Choroid plexus epithelial cell (primary cell): ENCODE results near the gene ANGPTL4.
A peak's percentile ranks its signal among the peaks of the same experiment; 100 is the strongest.

Experiments used
- DNase-seq: peaks from one replicate; pipeline ENCODE4 v3.0.0-alpha.2; 2010; ENCODE audit warnings: low read depth
- H3K4me3 ChIP-seq: 2 replicates; pipeline ENCODE4 v1.5.1; 2011; ENCODE audit warnings: low read depth, mild to moderate bottlenecking, control low read depth, low read length, moderate library complexity
- CTCF ChIP-seq: conservative IDR thresholded peaks from 2 replicates; pipeline ENCODE4 v1.5.1; 2011; ENCODE audit warnings: low read depth, mild to moderate bottlenecking, control low read depth, inconsistent platforms, low read length, moderate library complexity

Gene ANGPTL4

DNA sequence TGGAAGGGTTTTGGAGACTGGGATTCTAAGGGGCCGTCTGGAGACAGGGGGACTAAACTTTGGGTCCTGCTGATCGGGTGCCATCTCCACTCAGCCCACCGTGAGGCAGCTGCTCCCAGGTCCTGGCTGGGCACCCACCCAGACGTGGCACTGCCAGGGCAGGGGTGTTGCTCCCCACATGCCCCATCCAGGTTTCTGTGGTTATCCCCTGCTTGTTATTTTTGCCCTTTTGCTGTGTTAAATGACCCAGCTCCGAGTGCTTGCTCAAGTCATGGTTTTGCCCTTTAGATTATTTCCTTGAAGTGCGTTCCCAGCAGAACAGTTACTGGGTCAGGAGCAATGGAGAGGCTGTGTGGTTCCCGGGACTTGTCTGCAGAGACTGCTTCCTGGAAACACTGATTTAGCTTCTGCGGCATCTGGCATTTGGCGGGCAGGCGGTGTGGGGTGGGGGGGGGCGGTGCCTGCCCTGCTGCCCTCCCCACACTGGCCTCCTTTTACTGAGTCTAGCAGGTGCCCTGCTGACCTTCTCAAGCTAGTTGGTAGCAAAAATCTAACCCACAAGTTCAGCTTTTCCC is 28.1 kb downstream of the ANGPTL4 start:
- peak; percentile 46 for DNase-seq
- no peak overlapping the region for H3K4me3 ChIP-seq
- TF ChIP-seq CTCF: no peak

DNA sequence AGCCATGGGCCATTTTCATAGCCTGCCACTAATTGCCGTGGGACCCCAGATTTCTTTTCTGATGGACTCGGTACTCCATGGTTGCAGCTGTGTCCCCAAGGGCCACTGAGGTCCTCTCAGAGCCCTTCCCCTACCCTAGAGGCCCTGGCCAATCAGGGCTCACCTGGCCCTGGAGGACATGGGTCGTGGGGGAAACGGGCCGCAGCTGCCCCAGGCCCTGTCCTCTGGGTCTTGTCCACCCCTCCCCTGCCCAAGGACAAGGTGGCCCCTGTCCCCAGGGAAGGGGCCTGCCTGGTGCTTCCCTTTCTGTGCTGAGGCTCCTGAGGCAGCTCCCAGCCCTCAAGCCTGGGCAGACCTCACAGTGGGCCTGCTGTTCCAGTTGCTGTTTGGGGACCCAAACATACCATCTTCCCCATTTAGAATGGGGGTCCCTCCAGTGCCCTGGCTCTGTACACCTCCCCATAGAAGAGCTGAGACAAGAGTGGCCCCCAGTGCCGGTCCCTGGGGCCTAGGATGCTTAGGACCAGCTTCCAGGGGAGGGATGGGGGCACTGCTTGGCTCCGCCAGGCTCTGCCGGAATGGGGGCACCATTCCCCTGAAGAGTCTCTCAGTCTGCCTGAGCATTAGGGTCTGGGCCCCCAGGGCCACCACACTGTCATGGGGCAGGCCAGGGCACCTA is 29.4 kb downstream of the ANGPTL4 start:
- no peak for TF ChIP-seq CTCF
- DNase-seq: no peak
- no peak overlapping the region for H3K4me3 ChIP-seq

DNA sequence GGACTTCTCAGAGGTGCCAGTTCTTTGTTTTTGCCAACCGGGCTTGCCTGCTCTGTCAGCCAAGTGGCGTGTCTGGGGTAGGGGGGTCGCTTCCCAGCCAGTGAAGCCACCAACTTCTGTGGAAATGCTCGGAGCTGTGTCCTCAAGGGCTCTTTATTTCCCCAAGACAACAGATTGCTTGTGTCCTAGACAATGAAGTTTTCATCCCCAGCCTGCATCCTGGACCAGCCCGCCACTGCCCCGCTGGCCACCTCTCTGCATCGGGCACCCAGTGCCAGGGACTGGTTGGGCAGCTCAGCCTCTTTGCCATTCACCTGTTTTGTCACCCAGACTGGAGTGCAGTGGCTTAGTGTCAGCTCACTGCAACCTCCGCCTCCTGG is 29.9 kb downstream of the ANGPTL4 start:
- H3K4me3 ChIP-seq: no peak overlapping the region
- DNase-seq: no peak
- no peak for TF ChIP-seq CTCF

DNA sequence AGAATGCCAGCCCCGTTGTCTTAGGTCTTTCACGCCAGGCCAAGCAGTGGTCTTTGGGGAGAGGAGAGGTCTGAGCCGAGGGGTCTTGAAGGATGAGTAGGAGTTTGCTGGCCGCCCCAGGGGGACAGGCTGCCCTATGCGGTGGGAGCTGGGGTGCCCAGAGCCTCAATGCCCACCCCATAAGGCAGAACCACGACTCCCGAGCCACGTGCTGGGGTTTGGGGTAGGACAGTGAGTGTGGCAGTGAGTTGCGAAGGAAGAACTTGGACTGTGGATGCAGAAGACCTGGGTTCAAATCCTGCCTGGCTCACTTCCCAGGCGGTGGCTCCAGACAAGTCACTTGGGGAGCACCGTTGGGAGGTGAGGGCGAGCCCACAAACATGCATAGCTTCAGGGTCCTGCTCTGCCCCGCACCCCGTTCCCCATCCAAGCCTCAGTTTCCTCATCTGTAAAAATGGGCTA is 31.7 kb downstream of the ANGPTL4 start:
- no peak for TF ChIP-seq CTCF
- no peak for DNase-seq
- H3K4me3 ChIP-seq: no peak overlapping the region

GRCh38 chr19:8396185-8396562 is 32.2 kb downstream of the ANGPTL4 start:
- TF ChIP-seq CTCF: no peak
- DNase-seq: no peak
- H3K4me3 ChIP-seq: no peak overlapping the region

DNA sequence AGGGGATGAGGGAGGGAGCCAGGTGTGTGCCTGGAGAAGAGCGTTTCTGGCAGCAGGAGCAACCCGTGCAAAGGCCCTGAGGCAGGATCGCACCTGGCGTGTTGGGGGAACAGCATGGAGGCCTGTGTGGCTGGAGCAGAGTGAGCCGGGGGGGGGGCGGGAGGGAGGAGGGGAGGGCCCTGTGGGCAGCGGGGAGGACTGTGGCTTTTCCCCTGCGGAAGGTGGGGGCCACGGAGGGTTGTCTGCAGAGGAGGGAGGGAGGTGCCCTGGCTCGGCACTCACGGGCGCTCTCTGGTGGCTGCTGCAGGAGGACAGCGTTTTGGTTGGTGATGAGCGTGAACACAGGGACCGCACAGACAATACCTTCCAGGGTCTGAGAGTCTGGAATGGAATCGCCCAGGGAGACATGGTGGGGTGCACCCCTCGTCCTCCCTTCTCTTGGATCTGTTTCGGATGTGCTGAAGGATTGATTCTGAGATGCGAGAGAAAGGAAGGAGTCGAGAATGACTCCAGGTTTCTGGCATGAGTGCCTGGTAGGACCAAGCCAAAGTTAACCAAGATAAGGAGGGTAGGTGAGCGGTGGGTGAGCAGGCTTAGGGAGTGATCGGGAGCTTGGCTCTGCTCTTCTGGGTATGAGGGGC is 32.7 kb downstream of the ANGPTL4 start:
- no peak overlapping the region for H3K4me3 ChIP-seq
- DNase-seq: peak; percentile 75

More for the DNA sequence above, 32.7 kb downstream of the ANGPTL4 start:
- TF ChIP-seq CTCF: peak; percentile 86
